ENCODE results near the gene DMRTC2. TPM values are rescaled to one million over a fixed set of nuclear protein-coding genes. Genes with fewer than 3 reads are reported as not detected.

Gene DMRTC2
- total and polyA plus RNA-seq, 2 of the 13 experiments (the other 11 are each of a cell fraction or from before 2014, with no cell fraction given): not detected

DNA sequence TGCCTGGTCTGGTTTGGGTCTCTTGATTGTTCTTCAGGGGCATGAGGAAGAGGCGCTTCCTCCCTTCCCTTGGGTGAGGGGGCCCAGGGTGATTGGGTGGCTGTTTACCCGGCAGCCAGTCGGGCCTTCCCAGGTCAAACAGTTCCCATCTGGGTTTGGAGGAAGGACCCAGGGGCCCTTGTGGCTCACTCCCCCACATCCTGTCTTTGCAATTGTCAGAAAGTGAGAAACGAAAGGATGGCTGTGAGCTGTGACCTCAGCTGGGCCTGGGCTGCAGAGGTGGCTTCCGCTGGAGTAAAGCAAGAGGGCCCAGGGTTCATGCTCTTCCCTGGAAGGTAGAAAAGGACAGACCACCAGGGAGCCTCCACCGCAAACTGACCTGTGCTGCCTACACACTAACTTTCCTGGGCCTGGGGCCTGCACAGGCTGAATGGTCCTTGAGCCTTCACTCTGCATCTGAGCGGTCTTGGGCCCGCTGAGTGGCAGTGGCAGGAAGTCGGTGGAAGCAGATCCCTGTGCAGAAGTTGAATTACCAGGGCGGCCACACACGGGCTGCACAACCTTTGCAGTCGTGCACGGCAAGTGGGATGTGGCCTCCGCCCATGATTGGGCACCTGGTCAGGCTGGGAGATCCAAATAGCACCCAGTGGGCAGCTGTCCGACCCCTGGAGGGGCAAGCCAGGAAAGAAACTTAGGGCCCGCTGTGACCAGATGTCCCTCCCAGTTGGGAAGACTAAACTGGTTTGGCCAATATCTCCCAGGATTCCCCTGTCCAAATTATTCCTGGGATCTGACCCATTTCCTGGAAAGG lies 26.9 kb downstream of the DMRTC2 start (continued):
- TF ChIP-seq, protein P1, sequence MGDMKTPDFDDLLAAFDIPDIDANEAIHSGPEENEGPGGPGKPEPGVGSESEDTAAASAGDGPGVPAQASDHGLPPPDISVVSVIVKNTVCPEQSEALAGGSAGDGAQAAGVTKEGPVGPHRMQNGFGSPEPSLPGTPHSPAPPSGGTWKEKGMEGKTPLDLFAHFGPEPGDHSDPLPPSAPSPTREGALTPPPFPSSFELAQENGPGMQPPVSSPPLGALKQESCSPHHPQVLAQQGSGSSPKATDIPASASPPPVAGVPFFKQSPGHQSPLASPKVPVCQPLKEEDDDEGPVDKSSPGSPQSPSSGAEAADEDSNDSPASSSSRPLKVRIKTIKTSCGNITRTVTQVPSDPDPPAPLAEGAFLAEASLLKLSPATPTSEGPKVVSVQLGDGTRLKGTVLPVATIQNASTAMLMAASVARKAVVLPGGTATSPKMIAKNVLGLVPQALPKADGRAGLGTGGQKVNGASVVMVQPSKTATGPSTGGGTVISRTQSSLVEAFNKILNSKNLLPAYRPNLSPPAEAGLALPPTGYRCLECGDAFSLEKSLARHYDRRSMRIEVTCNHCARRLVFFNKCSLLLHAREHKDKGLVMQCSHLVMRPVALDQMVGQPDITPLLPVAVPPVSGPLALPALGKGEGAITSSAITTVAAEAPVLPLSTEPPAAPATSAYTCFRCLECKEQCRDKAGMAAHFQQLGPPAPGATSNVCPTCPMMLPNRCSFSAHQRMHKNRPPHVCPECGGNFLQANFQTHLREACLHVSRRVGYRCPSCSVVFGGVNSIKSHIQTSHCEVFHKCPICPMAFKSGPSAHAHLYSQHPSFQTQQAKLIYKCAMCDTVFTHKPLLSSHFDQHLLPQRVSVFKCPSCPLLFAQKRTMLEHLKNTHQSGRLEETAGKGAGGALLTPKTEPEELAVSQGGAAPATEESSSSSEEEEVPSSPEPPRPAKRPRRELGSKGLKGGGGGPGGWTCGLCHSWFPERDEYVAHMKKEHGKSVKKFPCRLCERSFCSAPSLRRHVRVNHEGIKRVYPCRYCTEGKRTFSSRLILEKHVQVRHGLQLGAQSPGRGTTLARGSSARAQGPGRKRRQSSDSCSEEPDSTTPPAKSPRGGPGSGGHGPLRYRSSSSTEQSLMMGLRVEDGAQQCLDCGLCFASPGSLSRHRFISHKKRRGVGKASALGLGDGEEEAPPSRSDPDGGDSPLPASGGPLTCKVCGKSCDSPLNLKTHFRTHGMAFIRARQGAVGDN (CRISPR knock-in tag; IDR thresholded peaks at IDR 0.05): peak; percentile 46
- TF ChIP-seq ZBTB20 (CRISPR knock-in tag; IDR thresholded peaks at IDR 0.05; ENCODE audit: borderline replicate concordance, low read depth): no peak
- no peak for TF ChIP-seq NBN (conservative IDR thresholded peaks at IDR 0.05)
- no peak for TF ChIP-seq CCAR2 (optimal IDR thresholded peaks at IDR 0.05; ENCODE audit: low read depth, low read length)
- TF ChIP-seq POLR2AphosphoS2 (IDR thresholded peaks at IDR 0.05; ENCODE audit: low read depth, low read length): peak; percentile 43; the same call in 1 of the 2 replicates
- TF ChIP-seq, protein P2, sequence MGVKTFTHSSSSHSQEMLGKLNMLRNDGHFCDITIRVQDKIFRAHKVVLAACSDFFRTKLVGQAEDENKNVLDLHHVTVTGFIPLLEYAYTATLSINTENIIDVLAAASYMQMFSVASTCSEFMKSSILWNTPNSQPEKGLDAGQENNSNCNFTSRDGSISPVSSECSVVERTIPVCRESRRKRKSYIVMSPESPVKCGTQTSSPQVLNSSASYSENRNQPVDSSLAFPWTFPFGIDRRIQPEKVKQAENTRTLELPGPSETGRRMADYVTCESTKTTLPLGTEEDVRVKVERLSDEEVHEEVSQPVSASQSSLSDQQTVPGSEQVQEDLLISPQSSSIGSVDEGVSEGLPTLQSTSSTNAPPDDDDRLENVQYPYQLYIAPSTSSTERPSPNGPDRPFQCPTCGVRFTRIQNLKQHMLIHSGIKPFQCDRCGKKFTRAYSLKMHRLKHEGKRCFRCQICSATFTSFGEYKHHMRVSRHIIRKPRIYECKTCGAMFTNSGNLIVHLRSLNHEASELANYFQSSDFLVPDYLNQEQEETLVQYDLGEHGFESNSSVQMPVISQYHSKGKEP (CRISPR knock-in tag; IDR thresholded peaks at IDR 0.05): no peak
- TF ChIP-seq, protein P3, sequence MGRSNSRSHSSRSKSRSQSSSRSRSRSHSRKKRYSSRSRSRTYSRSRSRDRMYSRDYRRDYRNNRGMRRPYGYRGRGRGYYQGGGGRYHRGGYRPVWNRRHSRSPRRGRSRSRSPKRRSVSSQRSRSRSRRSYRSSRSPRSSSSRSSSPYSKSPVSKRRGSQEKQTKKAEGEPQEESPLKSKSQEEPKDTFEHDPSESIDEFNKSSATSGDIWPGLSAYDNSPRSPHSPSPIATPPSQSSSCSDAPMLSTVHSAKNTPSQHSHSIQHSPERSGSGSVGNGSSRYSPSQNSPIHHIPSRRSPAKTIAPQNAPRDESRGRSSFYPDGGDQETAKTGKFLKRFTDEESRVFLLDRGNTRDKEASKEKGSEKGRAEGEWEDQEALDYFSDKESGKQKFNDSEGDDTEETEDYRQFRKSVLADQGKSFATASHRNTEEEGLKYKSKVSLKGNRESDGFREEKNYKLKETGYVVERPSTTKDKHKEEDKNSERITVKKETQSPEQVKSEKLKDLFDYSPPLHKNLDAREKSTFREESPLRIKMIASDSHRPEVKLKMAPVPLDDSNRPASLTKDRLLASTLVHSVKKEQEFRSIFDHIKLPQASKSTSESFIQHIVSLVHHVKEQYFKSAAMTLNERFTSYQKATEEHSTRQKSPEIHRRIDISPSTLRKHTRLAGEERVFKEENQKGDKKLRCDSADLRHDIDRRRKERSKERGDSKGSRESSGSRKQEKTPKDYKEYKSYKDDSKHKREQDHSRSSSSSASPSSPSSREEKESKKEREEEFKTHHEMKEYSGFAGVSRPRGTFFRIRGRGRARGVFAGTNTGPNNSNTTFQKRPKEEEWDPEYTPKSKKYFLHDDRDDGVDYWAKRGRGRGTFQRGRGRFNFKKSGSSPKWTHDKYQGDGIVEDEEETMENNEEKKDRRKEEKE (IDR thresholded peaks at IDR 0.05): no peak
- TF ChIP-seq TOPORS (CRISPR knock-in tag; IDR thresholded peaks at IDR 0.05): no peak; the same call in 1 of the 2 replicates
- no peak for TF ChIP-seq KAT7 (CRISPR knock-in tag; IDR thresholded peaks at IDR 0.05; ENCODE audit: borderline replicate concordance)
- TF ChIP-seq HNRNPL (IDR thresholded peaks at IDR 0.05; ENCODE audit: low read depth, low read length): 0 out of 2 replicates have a peak, but pooled peaks have one; percentile 5
- no peak for TF ChIP-seq HOXA9 (CRISPR knock-in tag; IDR thresholded peaks at IDR 0.05; ENCODE audit: borderline replicate concordance)
- no peak for TF ChIP-seq NR2F6 (IDR thresholded peaks at IDR 0.05)
- TF ChIP-seq NR2F6 (CRISPR knock-in tag; IDR thresholded peaks at IDR 0.05): no peak
- no peak for TF ChIP-seq EED (CRISPR knock-in tag; IDR thresholded peaks at IDR 0.05)
- peak; percentile 43; the same call in 1 of the 2 replicates for TF ChIP-seq ZFX (CRISPR knock-in tag; IDR thresholded peaks at IDR 0.05; ENCODE audit: low read depth)
- no peak for TF ChIP-seq HNF4A (CRISPR knock-in tag; IDR thresholded peaks at IDR 0.05)
- TF ChIP-seq, protein P4, sequence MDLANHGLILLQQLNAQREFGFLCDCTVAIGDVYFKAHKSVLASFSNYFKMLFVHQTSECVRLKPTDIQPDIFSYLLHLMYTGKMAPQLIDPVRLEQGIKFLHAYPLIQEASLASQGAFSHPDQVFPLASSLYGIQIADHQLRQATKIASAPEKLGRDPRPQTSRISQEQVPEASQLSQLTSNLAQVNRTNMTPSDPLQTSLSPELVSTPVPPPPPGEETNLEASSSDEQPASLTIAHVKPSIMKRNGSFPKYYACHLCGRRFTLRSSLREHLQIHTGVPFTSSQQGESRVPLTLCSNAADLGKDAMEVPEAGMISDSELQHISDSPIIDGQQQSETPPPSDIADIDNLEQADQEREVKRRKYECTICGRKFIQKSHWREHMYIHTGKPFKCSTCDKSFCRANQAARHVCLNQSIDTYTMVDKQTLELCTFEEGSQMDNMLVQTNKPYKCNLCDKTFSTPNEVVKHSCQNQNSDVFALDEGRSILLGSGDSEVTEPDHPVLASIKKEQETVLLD (CRISPR knock-in tag; IDR thresholded peaks at IDR 0.05; ENCODE audit: low read depth): no peak
- TF ChIP-seq KLF9 (CRISPR knock-in tag; IDR thresholded peaks at IDR 0.05; ENCODE audit: low read depth): no peak
- TF ChIP-seq, protein P5, sequence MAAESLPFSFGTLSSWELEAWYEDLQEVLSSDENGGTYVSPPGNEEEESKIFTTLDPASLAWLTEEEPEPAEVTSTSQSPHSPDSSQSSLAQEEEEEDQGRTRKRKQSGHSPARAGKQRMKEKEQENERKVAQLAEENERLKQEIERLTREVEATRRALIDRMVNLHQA (CRISPR knock-in tag; IDR thresholded peaks at IDR 0.05): no peak
- 0 out of 2 replicates have a peak, but pooled peaks have one; percentile 42 for TF ChIP-seq REPIN1 (CRISPR knock-in tag; IDR thresholded peaks at IDR 0.05; ENCODE audit: borderline replicate concordance, low read depth)
